ENCODE data around the gene UXS1. TPM values are rescaled to one million over a fixed set of nuclear protein-coding genes. Genes with fewer than 3 reads are reported as not detected.

UXS1 gene
- total RNA-seq, 2 experiments from 2014 or later, result 35.6 to 37.7 TPM

DNA sequence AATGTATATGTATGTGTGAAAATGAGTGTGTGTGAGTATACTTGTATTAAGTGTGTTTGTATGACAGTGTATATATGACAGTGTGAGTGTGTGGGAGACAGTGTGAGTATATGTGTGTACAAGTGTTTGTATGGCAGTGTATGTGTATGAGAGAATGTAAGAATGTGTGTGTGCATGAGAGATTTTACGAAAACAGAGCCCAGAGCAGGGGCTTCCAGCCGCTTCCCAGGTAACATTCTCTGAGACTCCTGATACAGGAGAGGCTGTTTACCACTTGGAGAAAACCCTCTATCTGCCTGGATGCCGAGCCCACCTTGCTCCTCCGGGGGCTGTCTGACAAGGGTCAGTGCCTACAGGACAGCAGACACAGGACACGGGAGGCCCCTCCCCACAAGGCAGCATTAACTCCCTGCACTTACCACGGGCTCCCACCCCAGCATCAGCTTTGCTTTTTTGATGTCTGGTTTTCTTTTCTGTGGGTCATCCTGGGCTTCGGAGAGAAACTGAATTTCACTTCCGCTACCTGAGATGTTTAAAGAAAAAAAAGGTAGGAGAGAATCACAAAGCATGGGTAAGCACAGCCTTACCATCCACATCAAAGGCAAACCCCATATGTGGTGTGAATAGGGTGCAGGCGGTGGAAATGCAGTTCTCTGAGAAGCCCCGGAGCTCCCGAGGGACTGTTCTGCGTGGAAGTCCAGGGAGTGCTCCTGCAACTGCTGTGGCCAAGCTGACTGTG is 97.6 kb downstream of the UXS1 start:
- no peaks in the 10 kb centered on the region for H3K27me3 Mint-ChIP-seq
- no peaks in the 10 kb centered on the region for H3K9me3 Mint-ChIP-seq (ENCODE audit: low read depth)
- peak overlapping the region; percentile 89 for H3K27ac Mint-ChIP-seq
- intact Hi-C loops (cut with DNase I, micrococcal nuclease), result loop anchor here in 1 of 2 experiments (5.0 kb wide), 1 partner anchor 96 kb away; the partner anchor contains the start of gene UXS1
- ChIA-PET CTCF (interaction anchor here (0.7 to 1.1 kb wide), 3 partner anchors 9 to 175 kb away, joined by 3 to 4 read pairs (median 3); no protein-coding TSS in a partner anchor), POLR2A (interaction anchor here (0.6 kb wide), 1 partner anchor 31 kb away, joined by 4 read pairs; a partner anchor contains a TSS)
- peaks cover 41% of the 10 kb centered on the region for H3K36me3 Mint-ChIP-seq (ENCODE audit: low read depth)
- peaks cover 49% of the 10 kb centered on the region for H3K4me1 Mint-ChIP-seq
- peak overlapping the region; percentile 62 for H3K4me3 Mint-ChIP-seq
- DNase-seq (no peak), ATAC-seq (peak; percentile 45)

DNA sequence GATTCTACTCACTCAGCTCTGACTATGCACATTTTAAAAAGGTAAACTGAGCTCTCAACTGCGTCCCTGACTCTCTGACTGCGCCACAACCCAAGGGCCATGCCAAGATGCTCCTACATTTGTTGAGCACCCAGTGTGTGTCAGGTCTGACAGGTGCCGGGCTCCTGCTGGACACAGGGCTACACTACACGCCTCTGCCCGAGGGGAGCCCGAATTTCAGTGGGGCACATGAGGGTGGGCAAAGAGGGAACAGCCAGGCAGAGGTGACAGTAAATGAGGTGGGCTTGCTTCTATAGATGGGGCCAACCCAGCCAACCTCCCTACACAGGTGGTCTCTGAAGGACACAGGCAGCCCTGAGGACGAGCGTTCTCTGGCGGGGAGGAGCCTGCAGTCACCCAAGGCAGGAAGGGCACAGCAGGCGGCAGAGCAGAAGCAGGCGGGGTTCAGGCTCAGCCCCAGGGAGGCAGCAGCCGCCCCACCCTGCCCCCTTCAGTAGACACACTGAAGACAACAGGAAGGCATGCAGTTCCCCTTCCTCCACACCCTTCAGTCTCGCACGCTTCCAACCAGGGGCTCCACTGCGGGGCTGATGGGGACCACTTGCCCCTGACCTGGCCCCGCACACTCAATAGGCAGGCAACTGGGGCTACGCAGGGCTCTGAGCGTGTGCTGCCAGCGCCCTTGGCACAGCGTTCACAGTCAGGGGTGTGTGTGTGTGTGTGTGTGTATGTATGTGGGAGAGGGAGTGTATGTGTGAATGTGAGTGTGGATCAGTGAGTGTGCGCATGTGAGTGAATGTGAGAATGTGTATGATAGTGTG is 98.4 kb downstream of the UXS1 start:
- Mint-ChIP-seq H3K27ac (peak overlapping the region; percentile 89), H3K27me3 (no peaks in the 10 kb centered on the region), H3K4me1 (peaks cover 57% of the 10 kb centered on the region), H3K9me3 (ENCODE audit: low read depth) (no peaks in the 10 kb centered on the region), H3K36me3 (ENCODE audit: low read depth) (peaks cover 46% of the 10 kb centered on the region), H3K4me3 (peak overlapping the region; percentile 62)
- ATAC-seq, result peak; percentile 89
- intact Hi-C loops (cut with DNase I, micrococcal nuclease), result loop anchor here (2.0 to 5.0 kb wide), 4 partner anchors 97 to 519 kb away; partner anchors contain the start of gene UXS1 (in 1 of the 2)
- ChIA-PET CTCF (interaction anchor here (0.8 to 4.8 kb wide), 4 partner anchors 8 to 487 kb away, joined by 3 to 36 read pairs (median 17); no protein-coding TSS in a partner anchor), POLR2A (interaction anchor here (0.6 kb wide), 1 partner anchor 30 kb away, joined by 4 read pairs; a partner anchor contains a TSS)
- peak; percentile 85 for DNase-seq

DNA sequence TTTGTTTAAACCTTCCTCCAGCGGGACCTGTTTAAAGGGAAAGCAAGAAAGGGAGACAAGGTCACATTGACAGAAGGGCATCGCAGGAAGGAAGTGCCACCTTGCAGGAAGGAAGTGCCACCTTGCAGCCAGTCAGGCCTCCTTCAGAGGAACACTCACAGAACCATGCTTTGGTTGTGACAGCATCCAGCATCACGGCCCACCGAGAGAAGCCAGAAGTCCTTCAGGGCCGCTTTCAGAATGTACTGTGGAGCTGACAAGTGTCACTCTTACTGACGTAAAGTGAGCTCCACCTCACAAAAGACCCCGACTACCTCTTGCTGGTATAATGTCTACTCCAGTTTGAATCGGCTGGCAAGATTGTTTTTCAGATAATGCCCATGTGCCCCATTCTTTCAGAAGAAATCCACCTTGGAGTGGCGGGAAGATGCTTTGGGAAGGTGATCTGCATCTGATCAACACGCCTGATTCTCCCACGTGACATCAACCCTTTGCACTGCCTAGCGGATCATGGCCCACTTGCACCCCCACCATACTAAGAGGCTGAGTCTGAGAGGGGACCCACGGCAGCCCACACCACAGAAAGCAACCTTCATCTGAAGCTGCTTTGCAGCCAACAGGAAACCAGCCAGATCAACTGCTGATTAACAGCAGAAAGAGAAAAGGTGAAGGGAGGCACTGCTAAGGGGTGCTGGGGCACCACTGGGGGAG is 99.8 kb downstream of the UXS1 start:
- Mint-ChIP-seq H3K9me3 (ENCODE audit: low read depth) (peaks cover 1% of the 10 kb centered on the region), H3K4me1 (peaks cover 71% of the 10 kb centered on the region), H3K4me3 (peak overlapping the region; percentile 80), H3K27ac (peak overlapping the region; percentile 97), H3K27me3 (no peaks in the 10 kb centered on the region), H3K36me3 (ENCODE audit: low read depth) (peaks cover 40% of the 10 kb centered on the region)
- ChIA-PET POLR2A (no interaction called here), CTCF (interaction anchor here (0.5 to 4.8 kb wide), 9 partner anchors 9 to 338 kb away, joined by 3 to 36 read pairs (median 3); no protein-coding TSS in a partner anchor)
- DNase-seq (peak; percentile 54), ATAC-seq (peak; percentile 11)
- intact Hi-C loops (cut with DNase I, micrococcal nuclease), result loop anchor here (2.0 kb wide), 3 partner anchors 297 to 517 kb away; no protein-coding TSS in a partner anchor

DNA sequence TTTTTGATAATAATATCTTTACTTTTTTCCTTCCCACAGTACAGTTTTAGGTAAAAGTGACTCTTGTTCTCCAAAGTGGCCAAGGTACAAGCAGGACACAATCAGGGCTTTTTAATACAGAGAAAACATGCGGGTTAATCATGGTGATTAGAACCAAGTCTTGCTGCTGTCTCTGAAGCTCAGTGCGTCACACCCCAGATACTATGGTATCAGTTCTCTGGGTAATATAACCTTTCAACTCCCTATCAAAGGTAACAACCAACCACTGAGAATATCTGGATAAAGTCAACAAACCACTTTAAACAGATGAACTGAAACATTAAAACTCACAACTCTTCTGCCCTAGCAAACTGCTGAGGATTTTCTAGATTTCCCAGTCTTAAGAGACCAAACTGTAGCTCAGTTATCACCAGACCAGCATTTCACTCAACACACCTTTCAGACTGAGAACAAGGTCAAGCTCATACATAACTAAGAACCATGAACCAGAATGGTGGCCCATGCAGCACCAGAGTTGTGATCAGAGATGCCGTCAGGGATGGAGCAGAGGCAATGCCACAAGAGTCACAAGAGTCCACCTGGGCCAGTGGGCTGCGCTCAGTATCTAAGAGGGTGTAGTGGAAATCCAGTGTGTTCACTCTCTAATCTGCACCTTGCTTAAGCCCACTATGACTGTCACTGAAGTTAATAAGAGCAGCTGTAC is 103.0 kb downstream of the UXS1 start:
- H3K27me3 Mint-ChIP-seq, result no peaks in the 10 kb centered on the region
- peak overlapping the region; percentile 1 for H3K27ac Mint-ChIP-seq
- H3K4me3 Mint-ChIP-seq, result no peak overlapping the region
- no peak for ATAC-seq
- intact Hi-C loops (cut with DNase I, micrococcal nuclease), result no loop called here
- ChIA-PET POLR2A (no interaction called here), CTCF (interaction anchor here (1.2 to 4.8 kb wide), 2 partner anchors 13 to 491 kb away, joined by 3 to 31 read pairs; no protein-coding TSS in a partner anchor)
- peaks cover 86% of the 10 kb centered on the region for H3K4me1 Mint-ChIP-seq
- DNase-seq, result no peak
- peaks cover 6% of the 10 kb centered on the region for H3K9me3 Mint-ChIP-seq (ENCODE audit: low read depth)
- H3K36me3 Mint-ChIP-seq (ENCODE audit: low read depth), result peaks cover 37% of the 10 kb centered on the region

DNA sequence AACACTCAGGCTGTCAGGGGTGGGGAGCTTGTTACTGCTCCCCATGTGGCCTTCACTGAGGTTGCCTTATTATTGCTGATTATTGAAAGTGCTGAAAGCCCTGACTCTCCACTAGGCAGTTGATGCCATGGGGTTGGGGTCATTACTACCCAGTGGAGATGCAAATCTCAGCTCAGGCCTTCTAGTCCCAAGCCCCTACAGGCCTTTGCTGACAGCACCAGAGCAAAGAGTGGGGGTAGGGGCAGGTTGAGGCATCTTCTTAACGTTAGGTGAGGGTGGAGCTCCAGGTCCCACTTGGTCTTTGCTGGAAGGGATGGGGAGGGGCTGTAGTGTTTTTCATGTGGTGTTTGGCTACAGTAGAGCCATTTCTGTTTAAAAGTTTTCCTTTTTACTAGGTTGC is 104.5 kb downstream of the UXS1 start:
- DNase-seq, result no peak
- Mint-ChIP-seq H3K36me3 (ENCODE audit: low read depth) (peaks cover 30% of the 10 kb centered on the region), H3K27ac (peak overlapping the region; percentile 14)

DNA sequence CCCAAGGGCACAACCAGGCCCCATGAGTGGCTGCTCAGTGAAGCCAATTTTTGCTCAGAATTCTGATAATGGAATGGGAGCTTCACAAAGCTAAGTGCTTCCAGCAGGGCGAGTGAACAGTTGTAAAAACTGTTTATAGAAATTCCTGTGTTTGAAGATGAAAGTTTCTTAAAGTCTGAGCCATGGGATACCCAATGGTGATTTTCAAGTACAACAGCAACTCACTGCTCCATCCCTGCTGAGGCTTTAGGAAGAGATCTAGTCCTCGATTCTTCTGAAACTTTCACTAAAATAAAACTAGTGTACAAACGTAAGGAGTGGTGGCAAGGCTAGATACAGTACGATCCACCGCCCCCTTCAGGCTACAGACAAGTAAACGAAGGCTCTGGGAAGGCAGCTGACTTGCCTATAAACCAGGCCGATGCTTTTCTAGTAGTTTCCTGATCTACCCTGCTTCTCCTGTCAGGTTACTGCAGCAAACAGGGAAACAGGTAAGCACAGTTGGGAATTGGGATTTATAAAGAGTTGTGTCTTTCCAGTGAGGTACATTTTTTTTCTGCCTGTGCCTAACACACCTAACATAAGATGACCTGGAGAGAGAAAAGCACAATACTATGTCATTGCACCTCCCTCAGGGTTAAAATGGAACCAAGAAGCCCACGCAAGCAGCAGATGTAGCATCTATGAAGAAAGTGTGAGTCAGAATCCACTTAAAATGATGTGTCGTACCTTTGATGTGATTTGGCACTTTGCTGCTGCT is 108.7 kb downstream of the UXS1 start:
- DNase-seq, result peak; percentile 78
- peak; percentile 96 for ATAC-seq
- peaks cover 6% of the 10 kb centered on the region for H3K36me3 Mint-ChIP-seq (ENCODE audit: low read depth)
- H3K4me3 Mint-ChIP-seq, result peak overlapping the region; percentile 54
- POLR2A ChIA-PET, result interaction anchor here (0.6 kb wide), 1 partner anchor 189 kb away, joined by 4 read pairs; no protein-coding TSS in a partner anchor
- CTCF ChIA-PET, result interaction anchor here (0.6 to 5.0 kb wide), 9 partner anchors 9 to 509 kb away, joined by 3 to 36 read pairs (median 5); no protein-coding TSS in a partner anchor
- peaks cover 68% of the 10 kb centered on the region for H3K4me1 Mint-ChIP-seq
- intact Hi-C loops (cut with DNase I, micrococcal nuclease), result loop anchor here (1.0 to 10.0 kb wide), 12 partner anchors 153 to 748 kb away; partner anchors contain the start of genes C2orf49 (in 1 of the 2) and FHL2 (in 1 of the 2)
- peak overlapping the region; percentile 87 for H3K27ac Mint-ChIP-seq
- H3K27me3 Mint-ChIP-seq, result no peaks in the 10 kb centered on the region
- peaks cover 5% of the 10 kb centered on the region for H3K9me3 Mint-ChIP-seq (ENCODE audit: low read depth)

More for the DNA sequence above, 104.5 kb downstream of the UXS1 start:
- H3K27me3 Mint-ChIP-seq, result no peaks in the 10 kb centered on the region
- H3K9me3 Mint-ChIP-seq (ENCODE audit: low read depth), result peaks cover 6% of the 10 kb centered on the region
- ChIA-PET CTCF (interaction anchor here (0.7 to 1.2 kb wide), 3 partner anchors 9 to 727 kb away, joined by 3 to 4 read pairs (median 3); no protein-coding TSS in a partner anchor), POLR2A (no interaction called here)
- intact Hi-C loops (cut with DNase I, micrococcal nuclease), result loop anchor here (5.0 to 10.0 kb wide), 7 partner anchors 157 to 752 kb away; partner anchors contain the start of genes C2orf49 (in 1 of the 2) and FHL2 (in 1 of the 2)
- peaks cover 90% of the 10 kb centered on the region for H3K4me1 Mint-ChIP-seq
- H3K4me3 Mint-ChIP-seq, result no peak overlapping the region
- ATAC-seq, result no peak

DNA sequence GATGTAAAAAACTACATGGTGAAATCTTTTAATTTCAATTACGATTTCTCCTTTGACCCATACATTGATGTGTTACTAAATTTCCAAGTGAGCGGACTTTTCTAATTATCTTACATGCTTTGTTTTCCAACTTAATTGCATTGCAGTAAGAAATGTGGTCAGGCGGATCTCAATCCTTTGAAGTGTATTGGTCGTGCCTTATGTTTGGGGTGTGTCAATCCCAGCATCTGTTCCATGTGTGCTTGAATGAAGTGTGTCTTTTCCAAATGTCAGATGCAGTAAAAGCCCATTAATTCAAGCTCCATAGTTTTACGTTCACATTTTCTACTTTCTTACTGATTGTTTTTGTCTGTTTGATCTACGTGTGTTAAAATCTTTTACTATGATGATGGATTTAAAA is 113.1 kb downstream of the UXS1 start:
- intact Hi-C loops (cut with DNase I, micrococcal nuclease), result loop anchor here in 1 of 2 experiments (10.0 kb wide), 1 partner anchor 716 kb away; no protein-coding TSS in a partner anchor
- Mint-ChIP-seq H3K4me3 (no peak overlapping the region), H3K4me1 (peaks cover 49% of the 10 kb centered on the region), H3K27ac (no peak overlapping the region), H3K36me3 (ENCODE audit: low read depth) (no peaks in the 10 kb centered on the region), H3K27me3 (no peaks in the 10 kb centered on the region), H3K9me3 (ENCODE audit: low read depth) (no peaks in the 10 kb centered on the region)
- DNase-seq (no peak), ATAC-seq (no peak)
- ChIA-PET POLR2A (no interaction called here), CTCF (interaction anchor here (2.0 kb wide), 1 partner anchor 18 kb away, joined by 6 read pairs; no protein-coding TSS in a partner anchor)

DNA sequence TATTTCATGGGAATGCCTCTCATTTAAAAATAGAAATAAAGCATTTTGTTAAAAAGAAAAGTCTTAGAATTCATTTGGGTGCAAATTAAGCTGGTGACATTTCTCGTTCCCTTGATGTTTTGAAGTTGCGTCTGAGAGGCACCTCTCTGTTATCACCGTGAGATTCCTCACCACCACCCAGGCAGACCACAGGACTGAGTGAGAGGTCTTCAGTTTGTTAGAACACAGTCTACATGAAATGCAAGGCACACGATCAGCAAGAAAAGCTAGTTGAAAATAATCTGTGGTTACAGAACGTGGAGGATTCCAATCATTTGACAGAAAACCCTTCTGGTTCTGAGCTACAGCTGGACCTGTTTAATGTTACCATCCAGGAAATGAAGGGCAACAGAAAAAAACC is 116.0 kb downstream of the UXS1 start:
- DNase-seq (no peak), ATAC-seq (no peak)
- intact Hi-C loops (cut with DNase I, micrococcal nuclease), result no loop called here
- Mint-ChIP-seq H3K27ac (peak overlapping the region; percentile 8), H3K4me3 (peak overlapping the region; percentile 9), H3K9me3 (ENCODE audit: low read depth) (no peaks in the 10 kb centered on the region), H3K4me1 (peaks cover 40% of the 10 kb centered on the region), H3K27me3 (no peaks in the 10 kb centered on the region), H3K36me3 (ENCODE audit: low read depth) (no peaks in the 10 kb centered on the region)
- ChIA-PET CTCF (interaction anchor here (0.6 to 1.0 kb wide), 3 partner anchors 15 to 504 kb away, joined by 3 to 4 read pairs (median 3); no protein-coding TSS in a partner anchor), POLR2A (interaction anchor here (0.6 to 0.7 kb wide), 2 partner anchors 479 to 534 kb away, joined by 3 read pairs; no protein-coding TSS in a partner anchor)

DNA sequence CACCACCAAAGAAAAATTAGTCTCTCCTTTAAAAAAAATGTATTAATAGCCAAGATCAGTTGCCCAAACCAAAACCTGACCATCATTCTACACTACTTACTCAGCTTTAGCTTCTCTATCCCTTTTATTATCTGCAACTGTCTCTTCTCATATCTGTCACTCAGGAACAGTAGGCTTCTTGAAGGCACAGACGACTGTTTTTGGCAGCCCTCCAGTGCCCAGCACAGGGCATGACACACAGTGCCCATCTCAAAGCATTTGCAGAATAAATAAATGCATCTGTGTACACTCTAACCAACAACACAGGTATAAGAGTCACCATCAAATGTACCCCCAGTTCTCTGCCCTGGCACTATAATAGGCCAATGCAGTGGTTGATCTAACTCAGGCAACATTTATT is 117.2 kb downstream of the UXS1 start:
- H3K36me3 Mint-ChIP-seq (ENCODE audit: low read depth), result no peaks in the 10 kb centered on the region
- H3K9me3 Mint-ChIP-seq (ENCODE audit: low read depth), result no peaks in the 10 kb centered on the region
- H3K27me3 Mint-ChIP-seq, result no peaks in the 10 kb centered on the region
- no peak overlapping the region for H3K27ac Mint-ChIP-seq
- no peak overlapping the region for H3K4me3 Mint-ChIP-seq
- intact Hi-C loops (cut with DNase I, micrococcal nuclease), result no loop called here
- peak; percentile 50 for ATAC-seq
- H3K4me1 Mint-ChIP-seq, result peaks cover 40% of the 10 kb centered on the region
- peak; percentile 36 for DNase-seq
- POLR2A ChIA-PET, result no interaction called here
- CTCF ChIA-PET, result no interaction called here
